Calu3 (cell line): Measurements from ENCODE around the gene TRMT5. TPM values are rescaled to one million over a fixed set of nuclear protein-coding genes. Genes with fewer than 3 reads are reported as not detected.
A peak's percentile ranks its signal among the peaks of the same experiment; 100 is the strongest.

Source experiments
- Bru-seq: library from RNA; stranded (reverse); fragments of 400-500 nt; gene quantifications from one replicate; lab custom pipeline; 2021; lab: Mats Ljungman, UMichigan
- BruChase-seq, 2 experiments: library from RNA; stranded (reverse); fragments of 400-500 nt; gene quantifications; one replicate each; lab custom pipeline; 2021; lab: Mats Ljungman, UMichigan
- BruUV-seq: library from RNA; stranded (reverse); fragments of 400-500 nt; replicated peaks from 2 replicates; lab custom pipeline; 2021; lab: Mats Ljungman, UMichigan
- CTCF ChIA-PET: fragments of 300-600 bp; sonication (Branson Sonifier 250); formaldehyde crosslinking; loops from one replicate; lab custom pipeline; 2022; ENCODE audit warnings: antibody characterized with exemption; lab: Charles Lee
- DNase-seq: peaks from one replicate; pipeline ENCODE4 v3.0.0; 2022
- H3K27ac Mint-ChIP-seq: one replicate; pipeline ENCODE4 v1.8.0; 2022; ENCODE audit warnings: mixed read lengths; ENCODE audit not compliant: unreplicated experiment
- H3K27me3 Mint-ChIP-seq: one replicate; pipeline ENCODE4 v1.8.0; 2022; ENCODE audit warnings: mixed read lengths; ENCODE audit not compliant: unreplicated experiment
- H3K36me3 Mint-ChIP-seq: one replicate; pipeline ENCODE4 v1.8.0; 2022; ENCODE audit warnings: mild to moderate bottlenecking, moderate library complexity, mixed read lengths; ENCODE audit not compliant: insufficient read depth, unreplicated experiment
- H3K4me1 Mint-ChIP-seq: one replicate; pipeline ENCODE4 v1.8.0; 2022; ENCODE audit warnings: mild to moderate bottlenecking, low read depth, mixed read lengths; ENCODE audit not compliant: unreplicated experiment
- H3K4me3 Mint-ChIP-seq: one replicate; pipeline ENCODE4 v1.8.0; 2022; ENCODE audit warnings: mild to moderate bottlenecking, low read depth, moderate library complexity, mixed read lengths; ENCODE audit not compliant: unreplicated experiment
- H3K9me3 Mint-ChIP-seq: one replicate; pipeline ENCODE4 v1.8.0; 2022; ENCODE audit warnings: low read depth, mixed read lengths; ENCODE audit not compliant: unreplicated experiment
- intact Hi-C: fragments of 100-400 bp; cut with micrococcal nuclease; formaldehyde crosslinking; loops from one replicate; pipeline ENCODE4 v1.10.0; 2022; ENCODE audit not compliant: unreplicated experiment
- long read RNA-seq: library from polyadenylated mRNA; stranded (forward); transcript quantifications from one replicate; pipeline ENCODE4 v2.0.0, GENCODE V29; 2022
- total RNA-seq: library from RNA; stranded (reverse); gene quantifications from 2 replicates; pipeline ENCODE4 v1.2.3, GENCODE V29; 2022
- TF ChIP-seq, protein P1 (sequence below): fragments of 200-600 bp; IDR thresholded peaks from one replicate; pipeline ENCODE4 v1.8.0; 2022; ENCODE audit warnings: antibody characterized with exemption; ENCODE audit not compliant: unreplicated experiment

The TRMT5 gene, protein sequence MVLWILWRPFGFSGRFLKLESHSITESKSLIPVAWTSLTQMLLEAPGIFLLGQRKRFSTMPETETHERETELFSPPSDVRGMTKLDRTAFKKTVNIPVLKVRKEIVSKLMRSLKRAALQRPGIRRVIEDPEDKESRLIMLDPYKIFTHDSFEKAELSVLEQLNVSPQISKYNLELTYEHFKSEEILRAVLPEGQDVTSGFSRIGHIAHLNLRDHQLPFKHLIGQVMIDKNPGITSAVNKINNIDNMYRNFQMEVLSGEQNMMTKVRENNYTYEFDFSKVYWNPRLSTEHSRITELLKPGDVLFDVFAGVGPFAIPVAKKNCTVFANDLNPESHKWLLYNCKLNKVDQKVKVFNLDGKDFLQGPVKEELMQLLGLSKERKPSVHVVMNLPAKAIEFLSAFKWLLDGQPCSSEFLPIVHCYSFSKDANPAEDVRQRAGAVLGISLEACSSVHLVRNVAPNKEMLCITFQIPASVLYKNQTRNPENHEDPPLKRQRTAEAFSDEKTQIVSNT
- total RNA-seq: 20.3 and 22.8 TPM in 2 replicates
- percentile 81 among the genes with signal in this experiment for Bru-seq, nascent RNA
- percentile 81 among the genes with signal in this experiment for BruChase-seq, experiment 1, labeled RNA remaining after a 6-hour chase
- percentile 94 among the genes with signal in this experiment for BruChase-seq, experiment 2, labeled RNA remaining after a 2-hour chase
- long read RNA-seq, full-length matches to known transcripts: 6 of 13 reads
- long read RNA-seq, partial matches to known transcripts: 3 of 13 reads
- long read RNA-seq, other reads (novel, unspliced or antisense): 4 of 13 reads

DNA sequence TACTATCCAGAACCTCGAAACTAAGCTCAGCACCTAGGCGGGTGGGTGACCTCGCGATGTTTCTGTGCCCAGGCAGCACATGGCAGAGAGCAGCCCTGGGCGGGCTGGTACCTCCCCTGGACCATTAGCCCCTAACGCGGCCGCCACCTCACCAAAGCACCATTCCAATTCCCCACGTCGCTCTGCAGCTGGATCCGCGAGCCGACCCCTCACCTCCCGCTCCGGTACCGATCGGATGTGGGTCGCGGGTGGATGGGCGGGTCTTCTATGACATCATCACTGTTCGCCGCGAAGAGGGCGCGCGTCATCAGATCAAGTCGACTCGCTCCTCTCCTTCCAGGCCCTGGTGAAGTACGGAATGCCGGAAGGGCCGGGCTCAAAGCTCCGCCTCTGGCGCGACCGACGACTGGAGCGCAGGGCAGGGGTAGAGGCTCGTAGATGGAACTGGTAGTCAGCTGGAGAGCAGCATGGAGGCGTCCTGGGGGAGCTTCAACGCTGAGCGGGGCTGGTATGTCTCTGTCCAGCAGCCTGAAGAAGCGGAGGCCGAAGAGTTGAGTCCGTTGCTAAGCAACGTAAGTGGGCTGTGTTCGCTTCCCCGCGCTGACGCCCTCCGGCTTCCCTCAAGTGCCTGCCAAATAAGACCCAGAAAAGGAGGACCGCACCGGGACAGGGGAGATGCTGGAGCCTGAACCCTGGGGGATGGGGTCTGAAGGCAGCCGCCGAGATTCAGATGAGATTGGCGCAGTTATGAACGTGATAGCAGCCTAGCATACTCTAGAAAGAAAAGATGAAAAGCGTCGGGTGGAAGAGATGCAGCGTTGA lies at the start of gene TRMT5, which contains the start of gene SLC38A6:
Gene TRMT5 (minus strand): TSS at position 269 of the 822 bp plus-strand sequence. CDS start 106 bp downstream, at position 163.
Gene SLC38A6 (plus strand): TSS at position 435 of the 822 bp plus-strand sequence. CDS start 33 bp downstream, at position 468.
- H3K9me3 Mint-ChIP-seq: no peaks in the 10 kb centered on the region
- peak; percentile 92 for DNase-seq
- no TSS peak for BruUV-seq
- no peak within 1 kb of the TSS for H3K27ac Mint-ChIP-seq
- H3K4me3 Mint-ChIP-seq: no peak within 1 kb of the TSS
- H3K27me3 Mint-ChIP-seq: no peaks in the 10 kb centered on the region
- TF ChIP-seq, protein P1, sequence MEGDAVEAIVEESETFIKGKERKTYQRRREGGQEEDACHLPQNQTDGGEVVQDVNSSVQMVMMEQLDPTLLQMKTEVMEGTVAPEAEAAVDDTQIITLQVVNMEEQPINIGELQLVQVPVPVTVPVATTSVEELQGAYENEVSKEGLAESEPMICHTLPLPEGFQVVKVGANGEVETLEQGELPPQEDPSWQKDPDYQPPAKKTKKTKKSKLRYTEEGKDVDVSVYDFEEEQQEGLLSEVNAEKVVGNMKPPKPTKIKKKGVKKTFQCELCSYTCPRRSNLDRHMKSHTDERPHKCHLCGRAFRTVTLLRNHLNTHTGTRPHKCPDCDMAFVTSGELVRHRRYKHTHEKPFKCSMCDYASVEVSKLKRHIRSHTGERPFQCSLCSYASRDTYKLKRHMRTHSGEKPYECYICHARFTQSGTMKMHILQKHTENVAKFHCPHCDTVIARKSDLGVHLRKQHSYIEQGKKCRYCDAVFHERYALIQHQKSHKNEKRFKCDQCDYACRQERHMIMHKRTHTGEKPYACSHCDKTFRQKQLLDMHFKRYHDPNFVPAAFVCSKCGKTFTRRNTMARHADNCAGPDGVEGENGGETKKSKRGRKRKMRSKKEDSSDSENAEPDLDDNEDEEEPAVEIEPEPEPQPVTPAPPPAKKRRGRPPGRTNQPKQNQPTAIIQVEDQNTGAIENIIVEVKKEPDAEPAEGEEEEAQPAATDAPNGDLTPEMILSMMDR: no peak
- H3K36me3 Mint-ChIP-seq: peaks cover 5% of the 10 kb centered on the region
- CTCF ChIA-PET: interaction anchor here (0.8 to 1.4 kb wide), 3 partner anchors 13 to 272 kb away, joined by 3 to 4 read pairs (median 3); no protein-coding TSS in a partner anchor
- intact Hi-C loops: loop anchor here (5.0 kb wide), 3 partner anchors 196 to 334 kb away; partner anchors contain the start of gene SIX1
- H3K4me1 Mint-ChIP-seq: peaks cover 9% of the 10 kb centered on the region

DNA sequence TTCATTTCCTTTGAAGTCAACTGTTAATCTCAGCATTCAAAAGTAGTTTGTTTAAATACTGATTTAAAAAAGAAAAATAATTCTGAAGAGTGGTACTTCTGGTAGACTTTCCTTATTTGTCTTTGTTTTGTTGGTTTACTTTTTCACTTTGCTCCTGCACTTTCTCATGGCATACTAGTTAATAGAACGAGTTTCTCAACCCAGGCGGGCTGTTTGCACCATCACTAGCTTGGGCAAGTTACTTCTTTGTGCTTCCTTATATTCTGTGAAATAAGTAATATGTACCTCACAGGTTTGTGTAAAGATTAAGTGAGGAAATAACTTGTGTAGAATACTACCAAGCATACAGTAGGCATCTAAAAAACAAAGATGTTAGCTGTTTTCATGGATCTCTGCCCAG lies 45.6 kb upstream of the TRMT5 start:
- no peaks in the 10 kb centered on the region for H3K4me1 Mint-ChIP-seq
- intact Hi-C loops: loop anchor here (5.0 kb wide), 4 partner anchors 171 to 379 kb away; partner anchors contain the start of genes SIX1 and SIX4
- CTCF ChIA-PET: interaction anchor here (2.0 kb wide), 1 partner anchor 401 kb away, joined by 8 read pairs; no protein-coding TSS in a partner anchor
- no peaks in the 10 kb centered on the region for H3K27me3 Mint-ChIP-seq
- H3K36me3 Mint-ChIP-seq: no peaks in the 10 kb centered on the region
- TF ChIP-seq, protein P1: no peak
- no TSS peak for BruUV-seq
- H3K9me3 Mint-ChIP-seq: no peaks in the 10 kb centered on the region
- H3K27ac Mint-ChIP-seq: peak overlapping the region; percentile 20
- no peak overlapping the region for H3K4me3 Mint-ChIP-seq
- DNase-seq: no peak

DNA sequence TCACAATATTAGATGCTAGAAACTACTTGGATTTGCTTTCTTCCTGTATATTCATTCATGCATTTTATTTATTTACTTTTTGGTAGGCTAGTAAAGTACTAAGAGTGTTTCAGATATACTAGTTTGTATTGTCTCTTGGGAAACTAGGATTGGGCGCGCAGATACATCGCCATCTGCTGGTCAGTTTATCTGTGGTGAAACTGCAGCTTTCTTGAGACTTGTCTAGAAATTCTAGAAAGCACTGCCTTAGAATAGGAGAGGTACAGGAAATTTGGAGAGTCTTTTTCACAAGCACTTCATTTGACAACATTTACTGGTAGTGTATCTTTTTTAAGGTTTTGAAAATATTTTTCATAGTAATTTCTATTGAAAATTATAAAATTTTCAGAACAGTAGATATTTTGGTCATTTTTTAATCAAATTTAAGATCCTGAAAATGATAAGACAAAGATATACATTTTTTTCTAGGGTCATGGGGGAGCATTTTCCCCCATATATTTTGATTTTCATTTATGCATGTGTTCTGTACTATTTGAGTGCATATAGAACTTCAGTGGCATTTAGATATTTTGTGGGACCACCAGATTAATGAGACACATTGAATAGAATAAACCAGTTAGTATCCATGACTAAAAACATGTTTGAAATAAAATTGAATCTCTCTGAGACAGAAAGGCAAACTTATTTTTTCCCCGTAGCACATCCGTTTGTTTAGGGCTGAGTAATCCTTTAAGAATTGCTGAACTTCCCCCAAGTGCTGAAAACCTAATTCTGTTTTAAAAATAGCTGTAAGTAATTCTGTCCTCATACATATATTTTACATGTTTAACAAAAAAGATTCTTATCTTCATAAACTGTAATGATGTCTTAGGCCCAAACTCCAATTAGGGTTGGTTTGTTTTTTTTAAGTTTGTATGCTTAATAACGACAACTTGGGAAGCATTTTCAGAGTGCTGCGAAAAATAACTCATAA lies 44.7 kb upstream of the TRMT5 start:
- DNase-seq: peak; percentile 59
- no peak overlapping the region for H3K27ac Mint-ChIP-seq
- no peaks in the 10 kb centered on the region for H3K36me3 Mint-ChIP-seq
- TF ChIP-seq, protein P1: peak; percentile 56
- H3K4me1 Mint-ChIP-seq: no peaks in the 10 kb centered on the region
- intact Hi-C loops: loop anchor here (1.0 to 5.0 kb wide), 5 partner anchors 172 to 400 kb away; partner anchors contain the start of genes SIX1 and SIX4
- no TSS peak for BruUV-seq
- no peaks in the 10 kb centered on the region for H3K27me3 Mint-ChIP-seq
- CTCF ChIA-PET: interaction anchor here (0.9 to 2.0 kb wide), 2 partner anchors 369 to 400 kb away, joined by 3 to 8 read pairs; no protein-coding TSS in a partner anchor
- no peaks in the 10 kb centered on the region for H3K9me3 Mint-ChIP-seq
- H3K4me3 Mint-ChIP-seq: no peak overlapping the region
